SK-N-SH treated with all-trans-retinoic acid at 6 μM for 48 hours (cell line): ENCODE measurements around the gene MTFR1L.

ENCODE experiments used
- ATAC-seq: fragments of 200-7000 bp; cut with Tn5 transposase; 3 replicates; pipeline ENCODE4 v1.9.1; 2020; ENCODE audit warnings: mild to moderate bottlenecking, moderate library complexity
- ARNTL ChIP-seq: fragments of 450-650 bp; formaldehyde crosslinking; IDR thresholded peaks from 2 replicates; pipeline ENCODE4 v1.5.0; 2020; ENCODE audit warnings: low read depth, mild to moderate bottlenecking, moderate library complexity, borderline replicate concordance
- BACH2 ChIP-seq: fragments of 250-450 bp; sonication (Bioruptor Pico); IDR thresholded peaks from 2 replicates; pipeline ENCODE4 v1.9.0; 2021; ENCODE audit warnings: mild to moderate bottlenecking, borderline replicate concordance
- CSDC2 ChIP-seq: fragments of 250-450 bp; sonication (Bioruptor Pico); IDR thresholded peaks from 2 replicates; pipeline ENCODE4 v1.5.0; 2020; ENCODE audit warnings: mild to moderate bottlenecking, moderate library complexity
- CSRNP3 ChIP-seq: fragments of 250-450 bp; sonication (Bioruptor Pico); IDR thresholded peaks from 2 replicates; pipeline ENCODE4 v1.5.1; 2021; ENCODE audit warnings: mild to moderate bottlenecking, moderate library complexity
- ESRRG ChIP-seq: fragments of 250-450 bp; sonication (Bioruptor Pico); IDR thresholded peaks from 2 replicates; pipeline ENCODE4 v1.6.1; 2021; ENCODE audit warnings: mild to moderate bottlenecking
- GLIS3 ChIP-seq: fragments of 250-450 bp; sonication (Bioruptor Pico); IDR thresholded peaks from 2 replicates; pipeline ENCODE4 v1.5.0; 2020; ENCODE audit warnings: mild to moderate bottlenecking, moderate library complexity
- ISL1 ChIP-seq: fragments of 250-450 bp; sonication (Bioruptor Pico); IDR thresholded peaks from 2 replicates; pipeline ENCODE4 v2.1.2; 2022; ENCODE audit warnings: mild to moderate bottlenecking, moderate library complexity
- OSR1 ChIP-seq: fragments of 250-450 bp; sonication (Bioruptor Pico); IDR thresholded peaks from 2 replicates; pipeline ENCODE4 v1.8.0; 2022; ENCODE audit warnings: moderate library complexity, mild to moderate bottlenecking, inconsistent platforms
- PATZ1 ChIP-seq: fragments of 250-450 bp; sonication (Bioruptor Pico); IDR thresholded peaks from 2 replicates; pipeline ENCODE4 v1.8.0; 2020; ENCODE audit warnings: mild to moderate bottlenecking, moderate library complexity, borderline replicate concordance
- POU6F1 ChIP-seq: fragments of 250-450 bp; sonication (Bioruptor Pico); IDR thresholded peaks from 2 replicates; pipeline ENCODE4 v1.8.0; 2021; ENCODE audit warnings: low read depth, mild to moderate bottlenecking, moderate library complexity, borderline replicate concordance
- PPARA ChIP-seq: fragments of 250-450 bp; sonication (Bioruptor Pico); IDR thresholded peaks from 2 replicates; pipeline ENCODE4 v1.5.0; 2020; ENCODE audit warnings: mild to moderate bottlenecking, borderline replicate concordance
- RARB ChIP-seq: fragments of 250-450 bp; sonication (Bioruptor Pico); IDR thresholded peaks from 2 replicates; pipeline ENCODE4 v1.8.0; 2021; ENCODE audit warnings: mild to moderate bottlenecking, moderate library complexity
- SNAI2 ChIP-seq: fragments of 250-450 bp; sonication (Bioruptor Pico); IDR thresholded peaks from 2 replicates; pipeline ENCODE4 v1.5.0; 2020; ENCODE audit warnings: mild to moderate bottlenecking, moderate library complexity
- TCF4 ChIP-seq: fragments of 250-450 bp; sonication (Bioruptor Pico); IDR thresholded peaks from 2 replicates; pipeline ENCODE4 v1.8.0; 2021; ENCODE audit warnings: mild to moderate bottlenecking, moderate library complexity, borderline replicate concordance
- TSHZ2 ChIP-seq: fragments of 250-450 bp; sonication (Bioruptor Pico); IDR thresholded peaks from 2 replicates; pipeline ENCODE4 v1.5.0; 2020; ENCODE audit warnings: mild to moderate bottlenecking, moderate library complexity
- ZC3H10 ChIP-seq: fragments of 250-450 bp; sonication (Bioruptor Pico); IDR thresholded peaks from 2 replicates; pipeline ENCODE4 v1.5.1; 2021; ENCODE audit warnings: mild to moderate bottlenecking, moderate library complexity
- ZFP3 ChIP-seq: fragments of 250-450 bp; sonication (Bioruptor Pico); IDR thresholded peaks from 2 replicates; pipeline ENCODE4 v1.5.0; 2020; ENCODE audit warnings: mild to moderate bottlenecking, moderate library complexity
- ZNF565 ChIP-seq: fragments of 450-650 bp; formaldehyde crosslinking; conservative IDR thresholded peaks from 2 replicates; pipeline ENCODE4 v1.5.0; 2020; ENCODE audit warnings: low read depth, mild to moderate bottlenecking, moderate library complexity
- ZNF70 ChIP-seq: fragments of 450-650 bp; formaldehyde crosslinking; IDR thresholded peaks from 2 replicates; pipeline ENCODE4 v1.5.0; 2020; ENCODE audit warnings: mild to moderate bottlenecking, moderate library complexity
- ZNF8 ChIP-seq: fragments of 450-650 bp; formaldehyde crosslinking; IDR thresholded peaks from 2 replicates; pipeline ENCODE4 v1.5.0; 2020; ENCODE audit warnings: mild to moderate bottlenecking, moderate library complexity

MTFR1L gene

GRCh38 chr1:25872713-25873112, 53.0 kb downstream of the MTFR1L start:
- ATAC-seq = no peak
- TF ChIP-seq TSHZ2 (CRISPR knock-in tag) (no peak), OSR1 (no peak), ZC3H10 (no peak), ESRRG (CRISPR knock-in tag) (no peak), TCF4 (no peak)

- TF ChIP-seq POU6F1 (CRISPR knock-in tag) (no peak), TCF4 (no peak), PATZ1 (CRISPR knock-in tag) (no peak), PPARA (no peak), ZC3H10 (no peak), CSRNP3 (CRISPR knock-in tag) (no peak), BACH2 (CRISPR knock-in tag) (no peak)
- ATAC-seq = no peak
These were observed 53.4 kb downstream of the MTFR1L start for GRCh38 chr1:25873120-25873519.

- ATAC-seq = no peak
- TF ChIP-seq SNAI2 (CRISPR knock-in tag) = no peak
- TF ChIP-seq ISL1 (CRISPR knock-in tag) = no peak
- TF ChIP-seq RARB = no peak
- no peak for TF ChIP-seq ZFP3 (CRISPR knock-in tag)
- TF ChIP-seq ZNF70 = no peak
- no peak for TF ChIP-seq PPARA
- no peak for TF ChIP-seq TCF4
- TF ChIP-seq, all 23 proteins: peak for 0
These were observed 54.5 kb downstream of the MTFR1L start for GRCh38 chr1:25874209-25874608.

GRCh38 chr1:25874635-25875153, 54.9 kb downstream of the MTFR1L start:
- ATAC-seq = peak; percentile 56
- TF ChIP-seq ZNF565 (CRISPR knock-in tag) (no peak), OSR1 (no peak), TSHZ2 (CRISPR knock-in tag) (no peak), ARNTL (CRISPR knock-in tag) (no peak), PPARA (no peak), ESRRG (CRISPR knock-in tag) (no peak), ZNF70 (no peak), CSDC2 (CRISPR knock-in tag) (no peak), ZFP3 (CRISPR knock-in tag) (no peak), ZNF8 (CRISPR knock-in tag) (no peak), GLIS3 (no peak), PATZ1 (CRISPR knock-in tag) (no peak), ISL1 (CRISPR knock-in tag) (no peak), RARB (no peak), SNAI2 (CRISPR knock-in tag) (no peak), CSRNP3 (CRISPR knock-in tag) (no peak), TCF4 (no peak), BACH2 (CRISPR knock-in tag) (no peak)
